ENCODE results near the gene CTNNA2.
A peak's percentile ranks its signal among the peaks of the same experiment; 100 is the strongest.

Gene CTNNA2

DNA sequence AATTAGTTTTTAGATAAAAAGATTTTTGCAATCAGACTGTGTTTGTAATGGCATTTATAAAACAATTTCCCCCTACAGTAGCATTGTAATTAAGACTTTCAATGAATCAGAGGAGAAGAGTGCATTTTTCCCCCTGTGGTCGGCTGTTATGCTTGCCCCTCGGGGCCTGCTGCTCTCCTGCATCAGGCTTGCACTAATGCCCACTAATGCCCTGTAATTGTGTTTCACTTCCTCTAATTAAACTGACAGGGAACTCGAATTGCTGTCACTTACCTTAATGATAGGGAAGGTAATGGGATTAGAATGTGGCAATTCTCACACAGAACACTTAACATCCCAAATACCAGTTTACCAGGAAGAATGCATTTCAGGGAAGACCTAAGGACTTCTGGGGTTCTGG is 852.9 kb downstream of the CTNNA2 start:
- Histone ChIP-seq H3K36me3 (no peaks in the 10 kb centered on the region), H3K9me3 (ENCODE audit: severe bottlenecking) (no peaks in the 10 kb centered on the region), H3K27me3 (ENCODE audit: insufficient read depth, low read depth, severe bottlenecking) (no peaks in the 10 kb centered on the region), H3K4me3 (ENCODE audit: low read depth, low read length) (no peak overlapping the region), H3K27ac (peak overlapping the region; percentile 11; the same call in 1 of the 2 replicates)
- DNase-seq, result peak; percentile 75
- TF ChIP-seq, protein P1, sequence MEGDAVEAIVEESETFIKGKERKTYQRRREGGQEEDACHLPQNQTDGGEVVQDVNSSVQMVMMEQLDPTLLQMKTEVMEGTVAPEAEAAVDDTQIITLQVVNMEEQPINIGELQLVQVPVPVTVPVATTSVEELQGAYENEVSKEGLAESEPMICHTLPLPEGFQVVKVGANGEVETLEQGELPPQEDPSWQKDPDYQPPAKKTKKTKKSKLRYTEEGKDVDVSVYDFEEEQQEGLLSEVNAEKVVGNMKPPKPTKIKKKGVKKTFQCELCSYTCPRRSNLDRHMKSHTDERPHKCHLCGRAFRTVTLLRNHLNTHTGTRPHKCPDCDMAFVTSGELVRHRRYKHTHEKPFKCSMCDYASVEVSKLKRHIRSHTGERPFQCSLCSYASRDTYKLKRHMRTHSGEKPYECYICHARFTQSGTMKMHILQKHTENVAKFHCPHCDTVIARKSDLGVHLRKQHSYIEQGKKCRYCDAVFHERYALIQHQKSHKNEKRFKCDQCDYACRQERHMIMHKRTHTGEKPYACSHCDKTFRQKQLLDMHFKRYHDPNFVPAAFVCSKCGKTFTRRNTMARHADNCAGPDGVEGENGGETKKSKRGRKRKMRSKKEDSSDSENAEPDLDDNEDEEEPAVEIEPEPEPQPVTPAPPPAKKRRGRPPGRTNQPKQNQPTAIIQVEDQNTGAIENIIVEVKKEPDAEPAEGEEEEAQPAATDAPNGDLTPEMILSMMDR (IDR thresholded peaks at IDR 0.05; ENCODE audit: low read depth, low read length), result no peak

DNA sequence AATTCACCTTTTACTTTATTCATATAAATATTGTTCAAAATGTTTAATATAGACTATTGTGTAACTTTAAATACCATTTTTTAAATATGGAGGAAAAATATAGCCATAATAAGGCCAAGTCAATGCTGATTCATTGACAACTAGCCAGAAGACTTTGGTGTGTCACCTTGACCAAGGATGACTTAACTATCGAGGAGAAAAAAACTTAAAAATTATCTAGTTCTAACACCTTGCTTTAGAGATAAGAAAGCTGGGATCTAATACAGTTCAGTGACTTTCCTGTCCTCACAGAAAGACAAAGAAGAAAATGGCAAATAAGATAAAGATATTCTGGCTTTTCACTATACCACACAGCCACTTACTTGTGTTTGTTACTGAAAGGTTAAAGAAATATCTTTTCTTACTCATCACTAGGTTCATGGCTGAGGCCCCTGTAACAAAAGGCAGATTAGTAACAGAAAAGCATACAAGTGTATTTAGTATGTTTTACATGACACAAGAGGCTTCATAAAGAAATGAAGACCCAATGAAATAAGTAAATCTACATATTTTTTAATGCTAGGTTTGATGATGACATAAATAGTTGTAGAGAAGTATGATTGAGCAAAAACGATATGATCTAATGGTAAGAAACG is 857.6 kb downstream of the CTNNA2 start:
- TF ChIP-seq, protein P1 (IDR thresholded peaks at IDR 0.05; ENCODE audit: low read depth, low read length), result no peak
- Histone ChIP-seq H3K4me3 (ENCODE audit: low read depth, low read length) (no peak overlapping the region), H3K9me3 (ENCODE audit: severe bottlenecking) (no peaks in the 10 kb centered on the region), H3K27me3 (ENCODE audit: insufficient read depth, low read depth, severe bottlenecking) (no peaks in the 10 kb centered on the region), H3K36me3 (no peaks in the 10 kb centered on the region), H3K27ac (no peak overlapping the region)
- no peak for DNase-seq

DNA sequence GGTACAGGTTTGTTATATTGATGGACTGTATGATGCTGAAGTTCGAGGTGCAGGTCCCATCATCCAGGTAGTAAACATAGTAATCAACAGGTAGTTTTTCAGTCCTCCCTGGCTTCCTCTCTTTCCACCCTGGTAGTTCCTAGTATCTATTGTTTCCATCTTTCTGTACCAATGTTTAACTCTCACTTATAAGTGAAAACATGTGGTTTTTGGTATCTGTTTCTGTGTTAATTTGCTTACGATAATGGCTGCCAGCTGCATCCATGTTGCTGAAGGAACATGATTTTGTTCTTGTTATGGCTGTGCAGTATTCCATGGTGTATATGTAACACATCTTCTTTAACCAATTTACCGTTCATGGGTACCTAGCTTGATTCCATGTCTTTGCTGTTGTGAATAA is 861.3 kb downstream of the CTNNA2 start:
- Histone ChIP-seq H3K9me3 (ENCODE audit: severe bottlenecking) (no peaks in the 10 kb centered on the region), H3K27me3 (ENCODE audit: insufficient read depth, low read depth, severe bottlenecking) (no peaks in the 10 kb centered on the region), H3K4me3 (ENCODE audit: low read depth, low read length) (no peak overlapping the region), H3K27ac (no peak overlapping the region), H3K36me3 (no peaks in the 10 kb centered on the region)
- no peak for DNase-seq
- TF ChIP-seq, protein P1 (IDR thresholded peaks at IDR 0.05; ENCODE audit: low read depth, low read length), result no peak

DNA sequence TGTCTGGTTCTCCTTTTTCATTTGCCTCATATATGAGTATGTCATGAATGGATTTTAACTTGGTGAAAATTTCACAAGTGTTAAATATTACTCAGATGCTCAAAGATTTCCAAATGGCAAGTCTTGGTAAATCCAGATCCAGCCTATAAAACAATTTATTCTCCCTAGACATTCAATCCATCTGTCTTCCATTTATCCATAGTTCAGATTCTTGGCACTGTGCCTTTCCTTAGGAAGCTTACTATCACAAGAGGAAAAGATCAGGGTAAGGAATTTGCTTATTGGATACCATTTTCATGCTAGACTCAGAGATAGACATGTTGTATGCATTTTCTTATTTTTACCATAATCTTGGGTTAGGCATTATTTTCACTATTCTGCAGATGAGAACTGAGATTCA is 864.2 kb downstream of the CTNNA2 start:
- Histone ChIP-seq H3K27me3 (ENCODE audit: insufficient read depth, low read depth, severe bottlenecking) (no peaks in the 10 kb centered on the region), H3K27ac (no peak overlapping the region), H3K9me3 (ENCODE audit: severe bottlenecking) (no peaks in the 10 kb centered on the region), H3K36me3 (no peaks in the 10 kb centered on the region), H3K4me3 (ENCODE audit: low read depth, low read length) (no peak overlapping the region)
- TF ChIP-seq, protein P1 (IDR thresholded peaks at IDR 0.05; ENCODE audit: low read depth, low read length), result no peak
- DNase-seq, result no peak

DNA sequence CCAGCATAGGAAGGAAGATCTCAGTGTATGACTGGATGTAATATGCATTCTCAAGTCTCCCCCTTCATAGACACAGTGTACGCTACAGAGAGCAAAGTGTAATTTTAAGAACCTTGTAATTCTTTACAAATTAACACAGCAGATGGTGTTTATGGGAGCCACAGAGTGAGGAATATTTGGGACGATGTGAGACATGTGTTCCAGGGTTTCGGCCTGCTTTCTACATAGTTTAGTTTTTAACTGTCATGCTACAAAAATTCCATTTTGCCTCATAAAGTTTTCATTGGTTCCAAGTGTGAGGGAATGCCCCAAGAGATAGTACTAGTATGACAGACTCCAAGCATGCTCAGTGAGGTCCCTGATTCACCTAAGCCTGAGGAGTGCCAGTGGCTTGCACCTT is 867.9 kb downstream of the CTNNA2 start:
- no peak overlapping the region for H3K27ac ChIP-seq

More for the DNA sequence above, 867.9 kb downstream of the CTNNA2 start:
- H3K4me3 ChIP-seq (ENCODE audit: low read depth, low read length), result no peak overlapping the region
- H3K9me3 ChIP-seq (ENCODE audit: severe bottlenecking), result no peaks in the 10 kb centered on the region
- H3K27me3 ChIP-seq (ENCODE audit: insufficient read depth, low read depth, severe bottlenecking), result no peaks in the 10 kb centered on the region
- TF ChIP-seq, protein P1 (IDR thresholded peaks at IDR 0.05; ENCODE audit: low read depth, low read length), result no peak
- DNase-seq, result no peak
- H3K36me3 ChIP-seq, result no peaks in the 10 kb centered on the region
